T-helper 1 cell treated with Interleukin-12 subunit alpha and Interleukin-12 subunit beta and Interleukin-4 antibody, amounts not matched to agents 30 μg/mL and 1 μg/mL, for 36 hours (primary cell): Measurements from ENCODE around the gene DLGAP1.
A peak's percentile ranks its signal among the peaks of the same experiment; 100 is the strongest.

Source experiments
- H3K27ac Mint-ChIP-seq: one replicate; pipeline ENCODE4 v1.8.0; 2021; ENCODE audit warnings: mild to moderate bottlenecking, mixed read lengths
- H3K27me3 Mint-ChIP-seq: one replicate; pipeline ENCODE4 v1.8.0; 2021; ENCODE audit warnings: low read depth, mixed read lengths
- H3K36me3 Mint-ChIP-seq: one replicate; pipeline ENCODE4 v1.8.0; 2021; ENCODE audit warnings: low read depth, mixed read lengths
- H3K4me1 Mint-ChIP-seq: one replicate; pipeline ENCODE4 v1.8.0; 2021; ENCODE audit warnings: low read depth, mixed read lengths
- H3K4me3 Mint-ChIP-seq: one replicate; pipeline ENCODE4 v1.8.0; 2021; ENCODE audit warnings: mild to moderate bottlenecking, moderate library complexity, mixed read lengths
- H3K9me3 Mint-ChIP-seq: one replicate; pipeline ENCODE4 v1.8.0; 2021; ENCODE audit warnings: mixed read lengths

DLGAP1 gene

DNA sequence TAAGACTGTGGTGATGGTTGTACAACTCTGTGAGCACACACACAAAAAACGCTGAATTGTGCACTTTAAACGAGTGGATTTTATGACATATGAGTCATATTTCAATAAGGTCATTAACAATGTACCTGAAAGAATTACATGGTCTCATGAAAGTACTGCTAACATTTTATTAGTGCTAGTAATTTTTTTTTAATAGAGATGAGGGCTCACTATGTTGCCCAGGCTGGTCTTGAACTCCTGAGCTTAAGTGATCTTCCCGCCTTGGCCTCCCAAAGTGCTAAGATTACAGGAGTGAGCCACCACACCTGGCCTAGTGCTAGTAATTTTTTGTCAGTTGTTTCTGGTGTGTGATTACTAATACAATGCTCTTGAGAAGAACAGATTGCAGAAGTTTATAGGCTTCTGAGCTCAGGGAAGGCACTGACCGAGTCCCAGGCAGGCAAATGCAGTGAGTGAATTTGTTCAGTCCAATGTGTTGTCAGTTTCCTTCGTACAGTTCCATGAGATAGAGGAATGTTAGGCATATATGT lies 828.1 kb downstream of the DLGAP1 start:
- peaks cover 23% of the 10 kb centered on the region for H3K4me1 Mint-ChIP-seq
- H3K27ac Mint-ChIP-seq, result no peak overlapping the region
- no peaks in the 10 kb centered on the region for H3K27me3 Mint-ChIP-seq
- no peak overlapping the region for H3K4me3 Mint-ChIP-seq
- no peaks in the 10 kb centered on the region for H3K36me3 Mint-ChIP-seq
- no peaks in the 10 kb centered on the region for H3K9me3 Mint-ChIP-seq

DNA sequence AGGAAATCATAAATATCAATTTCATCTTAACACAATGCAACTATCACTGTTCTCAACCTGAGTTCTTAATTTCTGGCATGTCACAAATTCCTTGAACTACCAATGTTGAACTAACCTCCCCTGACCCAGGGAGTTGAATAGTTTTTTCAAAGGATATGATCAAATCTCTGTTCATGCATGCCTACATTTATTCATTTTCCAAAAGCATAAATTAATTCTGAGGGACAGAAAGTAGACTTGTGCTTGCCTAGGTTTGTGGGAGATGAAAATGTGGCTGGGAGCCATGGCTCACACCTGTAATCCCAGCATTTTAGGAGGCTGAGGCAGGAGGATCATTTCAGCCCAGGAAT lies 829.4 kb downstream of the DLGAP1 start:
- Mint-ChIP-seq H3K4me1 (peaks cover 24% of the 10 kb centered on the region), H3K27ac (no peak overlapping the region), H3K27me3 (no peaks in the 10 kb centered on the region)

DNA sequence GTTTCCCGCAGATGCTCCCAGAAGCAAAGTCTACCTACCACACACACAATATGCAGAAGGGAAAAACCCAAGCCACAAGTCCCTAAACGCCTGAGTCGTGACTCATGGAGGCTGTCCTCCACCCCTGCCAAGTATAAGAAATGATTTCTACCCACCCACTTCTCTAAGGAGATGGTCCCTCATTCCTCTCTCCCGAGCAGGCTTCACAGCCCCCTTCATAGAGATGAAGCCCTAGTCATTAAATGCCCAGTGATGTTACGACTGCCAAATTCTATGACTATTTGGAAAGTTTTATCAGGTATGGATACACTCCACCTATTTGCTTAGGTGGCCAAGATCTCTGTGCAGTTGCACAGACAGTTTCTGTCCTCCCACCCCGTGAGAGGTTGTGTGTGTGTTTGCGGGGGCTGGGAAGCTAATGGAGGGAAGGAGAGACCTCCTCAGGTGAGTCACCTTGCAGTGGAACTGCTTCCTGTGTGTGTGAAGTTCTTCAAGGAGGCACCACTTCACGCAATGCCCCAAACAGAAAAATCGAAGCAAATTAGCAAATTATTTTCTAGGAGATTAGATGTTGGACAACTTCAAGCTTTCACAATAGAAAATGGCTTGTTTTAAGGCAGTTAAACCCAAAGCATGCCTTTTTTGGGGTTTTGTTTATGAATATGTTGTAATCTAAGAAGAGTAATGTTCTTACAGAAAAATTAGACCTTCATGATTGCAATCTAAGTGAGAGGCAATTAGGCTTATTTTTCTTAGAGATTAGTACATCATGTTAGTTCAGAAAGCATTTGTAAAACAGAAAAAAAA lies 830.0 kb downstream of the DLGAP1 start:
- peaks cover 24% of the 10 kb centered on the region for H3K4me1 Mint-ChIP-seq
- H3K9me3 Mint-ChIP-seq, result no peaks in the 10 kb centered on the region
- H3K27ac Mint-ChIP-seq, result peak overlapping the region; percentile 89
- no peaks in the 10 kb centered on the region for H3K27me3 Mint-ChIP-seq
- peak overlapping the region; percentile 70 for H3K4me3 Mint-ChIP-seq
- H3K36me3 Mint-ChIP-seq, result no peaks in the 10 kb centered on the region

More for the DNA sequence above, 829.4 kb downstream of the DLGAP1 start:
- Mint-ChIP-seq H3K9me3 (no peaks in the 10 kb centered on the region), H3K36me3 (no peaks in the 10 kb centered on the region), H3K4me3 (no peak overlapping the region)

DNA sequence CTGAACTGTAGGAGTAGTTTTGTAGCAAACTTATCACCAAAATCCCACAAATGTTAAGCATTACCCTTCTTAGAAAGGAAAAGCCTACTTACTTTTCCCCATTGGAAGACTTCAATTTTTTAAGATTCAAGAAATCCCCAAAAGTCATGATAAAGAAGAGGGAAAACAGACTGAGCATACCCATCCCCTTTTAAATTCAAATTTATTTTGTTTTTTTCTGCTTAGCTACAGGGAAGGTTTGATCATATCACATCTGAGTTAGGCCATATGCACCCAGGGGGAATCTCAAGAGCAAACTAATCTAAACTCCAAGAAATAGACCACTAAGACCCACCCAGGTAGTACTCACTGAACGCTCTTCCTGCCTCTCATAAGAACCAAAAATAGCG lies 830.6 kb downstream of the DLGAP1 start:
- Mint-ChIP-seq H3K27me3 (no peaks in the 10 kb centered on the region), H3K4me3 (peak overlapping the region; percentile 70), H3K27ac (peak overlapping the region; percentile 89), H3K9me3 (no peaks in the 10 kb centered on the region), H3K36me3 (no peaks in the 10 kb centered on the region), H3K4me1 (peaks cover 24% of the 10 kb centered on the region)

DNA sequence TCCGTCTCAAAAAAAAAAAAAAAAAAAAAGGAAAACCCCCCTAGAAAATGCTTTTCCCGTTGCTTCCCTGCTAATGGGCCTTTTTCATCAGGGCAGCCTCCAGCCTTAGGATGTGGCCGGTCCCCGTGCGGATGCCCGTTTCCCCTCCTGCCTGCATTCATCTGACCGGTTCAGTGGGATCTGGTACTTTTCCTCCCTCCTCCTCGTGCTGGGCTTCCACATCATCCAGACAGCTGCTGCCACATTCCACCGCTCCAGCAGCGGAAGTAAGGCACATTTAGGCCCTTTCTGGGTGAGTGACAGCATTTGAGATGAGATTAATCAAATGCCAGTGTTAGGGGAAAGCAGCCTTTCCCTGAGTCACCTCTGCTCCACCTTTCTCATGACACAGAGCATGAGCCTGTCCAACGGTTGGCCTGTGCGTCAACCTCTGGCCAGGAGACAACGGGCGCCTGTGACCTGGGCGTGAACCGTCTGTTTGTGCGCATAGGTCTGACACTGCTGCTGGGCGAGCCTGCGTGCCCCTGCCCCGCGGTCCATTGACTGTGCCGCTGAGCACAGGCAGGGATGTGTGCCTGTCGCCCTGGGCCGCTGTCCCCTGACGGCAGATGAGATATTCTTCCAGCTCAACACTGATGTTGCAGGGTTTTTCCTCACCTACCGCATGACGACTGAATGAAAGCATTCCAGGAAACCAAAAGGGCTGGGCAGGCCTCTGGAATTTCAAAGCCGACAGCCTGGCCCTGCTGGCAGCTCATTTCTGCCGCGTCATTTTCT lies 831.1 kb downstream of the DLGAP1 start:
- Mint-ChIP-seq H3K27ac (peak overlapping the region; percentile 89), H3K4me3 (peak overlapping the region; percentile 29), H3K36me3 (no peaks in the 10 kb centered on the region), H3K4me1 (peaks cover 24% of the 10 kb centered on the region), H3K9me3 (no peaks in the 10 kb centered on the region), H3K27me3 (no peaks in the 10 kb centered on the region)

DNA sequence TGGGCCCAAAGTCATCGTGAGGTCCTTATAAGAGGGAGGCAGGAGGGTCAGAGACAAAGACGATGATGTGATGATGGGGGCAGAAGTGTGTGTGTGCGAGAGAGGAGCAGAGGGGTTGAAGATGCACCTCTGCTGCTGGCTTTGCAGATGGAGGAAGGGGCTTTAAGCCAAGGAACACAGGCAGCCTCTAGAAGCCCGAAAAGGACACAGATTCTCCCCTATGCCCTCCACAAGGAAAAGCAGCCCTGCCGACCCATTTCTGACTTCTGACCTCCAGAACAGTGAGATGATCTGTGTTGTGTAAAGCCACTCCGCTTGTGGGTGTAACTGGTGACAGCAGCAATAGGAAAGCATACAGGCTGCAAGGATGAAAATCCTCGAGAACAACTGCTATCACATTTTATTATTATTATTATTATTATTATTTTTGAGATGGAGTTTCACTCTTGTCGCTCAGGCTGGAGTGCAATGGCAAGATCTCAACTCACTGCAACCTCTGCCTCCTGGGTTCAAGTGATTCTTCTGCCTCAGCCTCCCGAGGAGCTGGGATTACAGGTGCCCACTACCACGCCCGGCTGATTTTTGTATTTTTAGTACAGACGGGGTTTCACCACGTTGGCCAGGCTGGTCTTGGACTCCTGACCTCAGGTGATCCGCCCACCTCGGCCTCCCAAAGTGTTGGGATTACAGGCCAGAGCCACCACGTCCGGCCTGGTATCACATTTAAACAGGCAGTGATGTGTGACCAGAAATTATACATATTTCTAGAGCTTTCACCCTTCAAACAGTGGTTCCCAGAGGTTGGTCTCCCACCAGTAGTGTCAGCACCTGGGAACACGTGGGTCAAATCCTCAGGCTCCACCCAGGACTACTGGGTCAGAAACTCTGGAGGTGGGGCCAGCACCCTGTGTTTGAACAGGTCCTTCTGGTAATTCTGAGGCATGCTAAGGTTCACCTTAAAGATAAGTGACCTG lies 834.7 kb downstream of the DLGAP1 start:
- H3K36me3 Mint-ChIP-seq, result no peaks in the 10 kb centered on the region
- H3K27me3 Mint-ChIP-seq, result no peaks in the 10 kb centered on the region
- H3K4me3 Mint-ChIP-seq, result no peak overlapping the region
- H3K27ac Mint-ChIP-seq, result no peak overlapping the region
- H3K9me3 Mint-ChIP-seq, result no peaks in the 10 kb centered on the region
- peaks cover 20% of the 10 kb centered on the region for H3K4me1 Mint-ChIP-seq

DNA sequence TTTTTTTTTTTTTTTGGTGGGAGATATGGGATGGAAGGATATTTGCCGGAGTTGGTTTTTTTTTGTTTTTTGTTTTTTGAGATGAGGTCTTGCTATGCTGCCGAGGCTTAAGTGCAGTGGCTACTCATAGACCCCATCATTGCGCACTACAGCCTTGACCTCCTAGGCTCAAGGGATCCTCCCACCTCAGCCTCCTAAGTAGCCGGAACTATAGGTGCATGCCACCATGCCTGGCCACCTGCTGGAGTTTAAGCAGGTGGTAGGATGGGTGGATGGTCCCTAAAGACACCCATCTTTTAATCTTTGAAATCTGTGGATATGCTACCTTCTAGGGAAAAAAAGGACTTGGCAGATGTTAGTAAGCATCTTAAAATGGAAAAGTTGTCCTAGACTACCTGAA lies 835.4 kb downstream of the DLGAP1 start:
- Mint-ChIP-seq H3K27ac (no peak overlapping the region), H3K4me3 (no peak overlapping the region), H3K4me1 (peaks cover 16% of the 10 kb centered on the region)

DNA sequence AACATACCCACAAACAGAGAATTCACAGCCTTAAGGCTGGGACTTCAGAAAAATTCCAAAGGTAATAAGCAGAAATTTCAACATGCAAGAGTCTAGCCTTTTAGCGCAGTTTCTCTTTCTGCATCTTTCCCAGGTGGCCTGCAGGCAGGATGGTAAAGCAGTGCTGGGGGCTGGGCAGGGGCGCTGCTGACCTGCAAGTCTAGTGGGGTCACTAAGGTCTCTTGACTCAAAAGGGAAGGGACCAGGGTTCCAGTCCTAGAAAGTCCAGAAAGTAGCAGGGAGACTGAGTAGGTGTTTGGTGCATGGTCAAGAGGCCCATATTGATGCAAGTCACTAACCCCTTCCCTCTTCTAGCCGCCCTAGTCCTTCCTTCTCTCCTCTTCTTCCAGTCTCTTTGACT lies 835.9 kb downstream of the DLGAP1 start:
- Mint-ChIP-seq H3K27ac (no peak overlapping the region), H3K27me3 (no peaks in the 10 kb centered on the region), H3K36me3 (no peaks in the 10 kb centered on the region), H3K4me1 (peaks cover 12% of the 10 kb centered on the region), H3K4me3 (no peak overlapping the region), H3K9me3 (no peaks in the 10 kb centered on the region)

More for the DNA sequence above, 835.4 kb downstream of the DLGAP1 start:
- Mint-ChIP-seq H3K36me3 (no peaks in the 10 kb centered on the region), H3K9me3 (no peaks in the 10 kb centered on the region), H3K27me3 (no peaks in the 10 kb centered on the region)

DNA sequence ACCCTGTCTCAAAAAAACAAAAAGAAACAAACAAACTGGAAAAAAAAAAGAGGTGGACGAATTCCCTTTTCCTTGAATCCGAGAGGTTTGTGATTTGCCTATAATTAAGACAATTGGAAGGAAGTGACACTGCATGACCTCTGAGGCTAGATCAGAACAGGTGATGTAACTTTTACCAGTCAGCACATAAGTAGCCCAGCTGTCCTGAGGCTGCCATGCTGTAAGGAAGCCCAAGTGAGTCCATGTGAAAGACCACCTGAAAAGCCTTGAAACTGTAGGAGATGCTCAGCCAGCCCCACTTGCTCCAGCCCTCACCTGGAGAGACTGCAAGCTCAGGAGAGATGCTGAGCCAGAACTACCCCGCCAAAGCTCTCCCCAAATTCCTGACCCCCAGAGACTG lies 838.4 kb downstream of the DLGAP1 start:
- H3K4me3 Mint-ChIP-seq, result no peak overlapping the region
- H3K36me3 Mint-ChIP-seq, result no peaks in the 10 kb centered on the region
- peaks cover 6% of the 10 kb centered on the region for H3K4me1 Mint-ChIP-seq
- no peaks in the 10 kb centered on the region for H3K9me3 Mint-ChIP-seq
- H3K27me3 Mint-ChIP-seq, result no peaks in the 10 kb centered on the region
- H3K27ac Mint-ChIP-seq, result no peak overlapping the region

DNA sequence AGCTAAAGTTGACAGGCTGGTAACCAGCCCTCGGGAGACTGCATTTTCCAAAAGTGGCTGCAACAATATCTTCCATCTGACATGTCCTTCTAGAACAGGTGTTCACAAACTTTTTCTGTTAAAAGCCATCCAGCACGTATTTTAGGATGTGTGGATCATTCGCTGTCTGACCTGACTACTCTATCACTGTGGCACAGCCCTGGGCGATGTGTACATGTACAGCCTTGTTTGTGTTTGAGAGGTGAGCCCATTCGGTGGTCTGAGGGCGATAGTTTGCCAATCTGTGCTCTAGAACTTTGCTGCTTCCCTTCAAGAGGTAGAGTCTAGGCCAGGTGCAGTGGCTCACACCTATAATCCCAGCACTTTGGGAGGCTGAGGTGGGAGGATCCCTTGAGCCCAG lies 839.0 kb downstream of the DLGAP1 start:
- H3K36me3 Mint-ChIP-seq, result no peaks in the 10 kb centered on the region
- no peak overlapping the region for H3K4me3 Mint-ChIP-seq
- H3K27ac Mint-ChIP-seq, result no peak overlapping the region
- no peaks in the 10 kb centered on the region for H3K9me3 Mint-ChIP-seq
- H3K4me1 Mint-ChIP-seq, result peaks cover 9% of the 10 kb centered on the region
- H3K27me3 Mint-ChIP-seq, result no peaks in the 10 kb centered on the region

DNA sequence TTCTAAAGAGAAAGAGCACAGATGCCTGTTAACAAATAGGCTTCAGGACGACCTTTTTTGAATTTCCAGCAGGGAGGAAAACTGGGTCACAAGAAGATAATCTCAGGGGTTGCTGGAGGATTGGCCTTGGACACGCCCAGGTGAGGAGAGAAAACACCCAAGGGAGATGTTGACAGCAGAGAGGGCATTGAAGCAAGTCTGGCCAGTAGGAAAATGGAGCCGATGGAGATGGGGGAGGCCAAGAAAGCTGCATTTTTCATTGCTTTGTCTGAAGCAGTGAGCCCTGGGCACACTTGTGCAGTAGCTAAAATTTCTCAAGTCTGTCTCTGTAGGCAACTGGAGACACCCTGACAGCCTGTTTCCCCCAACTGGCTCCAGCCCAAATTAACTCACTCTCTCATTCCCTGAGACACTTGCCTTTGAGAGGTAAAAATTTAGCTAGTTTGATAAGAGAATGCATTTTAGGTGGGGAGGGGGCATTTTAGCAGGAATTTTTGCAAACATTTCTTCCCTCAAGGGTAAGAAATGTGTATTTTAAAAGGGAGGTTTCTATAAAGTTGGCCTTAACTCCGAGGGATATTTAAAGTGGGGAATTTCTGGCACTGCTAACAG lies 839.6 kb downstream of the DLGAP1 start:
- no peak overlapping the region for H3K27ac Mint-ChIP-seq
- no peaks in the 10 kb centered on the region for H3K36me3 Mint-ChIP-seq
- no peaks in the 10 kb centered on the region for H3K9me3 Mint-ChIP-seq
- peaks cover 9% of the 10 kb centered on the region for H3K4me1 Mint-ChIP-seq
- no peaks in the 10 kb centered on the region for H3K27me3 Mint-ChIP-seq
- H3K4me3 Mint-ChIP-seq, result no peak overlapping the region

DNA sequence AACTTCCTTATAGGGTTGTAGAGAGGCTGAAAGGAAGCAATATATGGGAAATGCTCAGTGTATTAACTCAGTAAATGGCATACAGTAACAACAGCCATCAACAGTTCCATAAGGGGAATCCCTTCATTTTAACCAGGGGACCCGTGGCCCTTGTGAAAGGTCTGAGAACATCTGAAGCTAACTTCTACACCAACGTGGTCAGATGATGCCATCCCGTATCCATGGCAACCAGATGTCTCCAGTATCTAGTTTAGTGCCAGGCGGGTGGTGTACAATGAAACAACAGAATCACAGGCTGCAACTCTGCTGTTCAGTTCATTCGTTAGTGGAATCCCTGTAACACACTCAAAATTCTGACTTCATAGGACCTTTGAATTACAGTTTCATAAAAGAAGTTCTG lies 842.8 kb downstream of the DLGAP1 start:
- H3K27me3 Mint-ChIP-seq, result no peaks in the 10 kb centered on the region
- no peaks in the 10 kb centered on the region for H3K9me3 Mint-ChIP-seq
- peaks cover 22% of the 10 kb centered on the region for H3K4me1 Mint-ChIP-seq
- H3K4me3 Mint-ChIP-seq, result no peak overlapping the region
- H3K27ac Mint-ChIP-seq, result no peak overlapping the region
- peaks cover 13% of the 10 kb centered on the region for H3K36me3 Mint-ChIP-seq

DNA sequence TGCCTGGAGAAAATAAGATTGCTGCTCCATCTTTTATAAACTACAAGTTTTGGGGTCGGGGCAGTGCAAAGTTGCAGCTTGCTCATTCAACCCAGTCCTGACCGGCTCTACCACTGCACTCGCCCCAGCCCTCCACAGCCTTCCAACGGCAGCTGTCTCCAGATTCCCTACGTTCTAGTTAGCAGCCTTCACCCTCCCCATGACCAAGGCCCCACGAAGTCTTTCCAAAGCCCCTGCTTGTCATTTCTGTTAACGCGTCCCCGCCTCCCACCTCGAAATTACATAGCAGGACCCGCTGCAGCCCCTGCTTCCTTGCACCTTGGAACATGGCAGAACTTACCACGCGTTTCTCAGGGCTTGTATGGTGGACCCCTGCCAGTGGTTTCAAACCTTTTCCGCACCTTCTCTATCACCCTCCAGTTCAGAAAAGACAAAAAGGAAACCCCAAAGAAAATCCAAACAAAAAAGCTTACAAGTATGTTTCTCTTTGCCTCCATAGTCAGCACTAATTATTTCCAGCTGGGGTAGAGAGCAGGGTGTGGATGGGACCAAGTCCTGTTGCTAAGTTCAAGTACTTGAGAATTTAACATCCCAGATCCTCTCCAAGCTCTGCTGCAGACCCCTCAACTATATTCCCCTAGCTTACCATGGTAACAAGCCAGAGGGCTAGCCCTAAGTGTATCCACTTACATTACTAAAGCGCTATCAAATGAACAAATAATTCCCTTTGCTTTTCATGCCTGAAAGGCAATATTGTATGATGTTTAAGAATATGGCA lies 843.6 kb downstream of the DLGAP1 start:
- Mint-ChIP-seq H3K27ac (no peak overlapping the region), H3K4me3 (no peak overlapping the region), H3K36me3 (peaks cover 13% of the 10 kb centered on the region), H3K4me1 (peaks cover 23% of the 10 kb centered on the region), H3K27me3 (no peaks in the 10 kb centered on the region), H3K9me3 (no peaks in the 10 kb centered on the region)
